C4-2B (cell line): Measurements from ENCODE around the gene PARVA.
"Not testable (repeated sequence)": the region's sequence is repeated elsewhere in the genome, so short reads cannot be mapped to it uniquely, and the experiment has no call there.

Source experiments
- H3K27ac ChIP-seq: fragments of 450-650 bp; 2 replicates; pipeline ENCODE4 v1.5.1; 2017
- CTCF ChIP-seq: fragments of 450-650 bp; conservative IDR thresholded peaks from 2 replicates; pipeline ENCODE4 v1.5.1; 2017; ENCODE audit warnings: mild to moderate bottlenecking
- ZFX ChIP-seq: fragments of 450-650 bp; IDR thresholded peaks from 2 replicates; pipeline ENCODE4 v1.6.1; 2017

Gene PARVA

GRCh38 chr11:12362857-12363256, 14.5 kb upstream of the PARVA start:
- TF ChIP-seq CTCF (no peak), ZFX (no peak)
- no peak overlapping the region for H3K27ac ChIP-seq

- TF ChIP-seq CTCF (no peak), ZFX (no peak)
- no peak overlapping the region for H3K27ac ChIP-seq
Observed at GRCh38 chr11:12363373-12363772, 14.0 kb upstream of the PARVA start.

- peak overlapping the region; percentile 0; the same call in 1 of the 2 replicates for H3K27ac ChIP-seq
Observed at GRCh38 chr11:12365965-12366575, 11.3 kb upstream of the PARVA start.

- not testable (repeated sequence) for H3K27ac ChIP-seq
Observed at GRCh38 chr11:12367057-12367456, 10.3 kb upstream of the PARVA start.

GRCh38 chr11:12372111-12372510, 5.3 kb upstream of the PARVA start:
- TF ChIP-seq ZFX: no peak
- H3K27ac ChIP-seq: no peak overlapping the region

- H3K27ac ChIP-seq: no peak overlapping the region
- no peak for TF ChIP-seq CTCF
Observed at GRCh38 chr11:12375720-12376119, 1.7 kb upstream of the PARVA start.

- peak overlapping the region; percentile 73 for H3K27ac ChIP-seq
- TF ChIP-seq CTCF: no peak
- TF ChIP-seq ZFX: no peak
Observed at GRCh38 chr11:12376259-12377081, 901 bp upstream of the PARVA start.

- TF ChIP-seq ZFX (peak; percentile 75), CTCF (peak; percentile 42)
- H3K27ac ChIP-seq: peak overlapping the region; percentile 73
Observed at GRCh38 chr11:12377824-12378593, 638 bp downstream of the PARVA start.
